GM20000 (cell line): ENCODE data around the gene GGTLC1.

ENCODE experiments used
- DNase-seq: peaks from one replicate; pipeline ENCODE4 v3.0.0; 2012; ENCODE audit warnings: low spot score
- TF ChIP-seq, protein P1 (sequence below): IDR thresholded peaks from 2 replicates; pipeline ENCODE4 v1.5.1; 2012; ENCODE audit warnings: mild to moderate bottlenecking, control low read depth; ENCODE audit errors: extremely low read depth, missing control alignments

Gene GGTLC1

DNA sequence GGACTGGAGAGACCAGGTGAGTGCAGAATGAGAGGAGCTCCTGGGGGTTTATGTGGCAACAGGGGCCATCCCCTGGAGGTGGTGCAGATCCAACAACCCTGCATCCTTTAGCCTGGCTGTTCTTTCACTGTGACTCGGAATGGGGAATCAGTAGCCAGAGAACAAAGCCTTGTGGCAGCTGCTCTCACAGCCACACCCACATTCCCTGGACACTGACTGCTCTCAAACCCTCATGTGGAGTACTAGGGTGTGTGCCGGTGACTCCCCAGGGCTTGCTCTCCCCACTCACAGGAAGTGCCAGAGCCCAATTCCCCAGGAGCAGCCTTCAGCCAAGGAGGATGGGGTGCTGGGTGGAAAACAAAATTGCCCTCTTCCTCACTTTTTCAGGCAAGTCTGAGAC lies 30.2 kb upstream of the GGTLC1 start:
- TF ChIP-seq, protein P1, sequence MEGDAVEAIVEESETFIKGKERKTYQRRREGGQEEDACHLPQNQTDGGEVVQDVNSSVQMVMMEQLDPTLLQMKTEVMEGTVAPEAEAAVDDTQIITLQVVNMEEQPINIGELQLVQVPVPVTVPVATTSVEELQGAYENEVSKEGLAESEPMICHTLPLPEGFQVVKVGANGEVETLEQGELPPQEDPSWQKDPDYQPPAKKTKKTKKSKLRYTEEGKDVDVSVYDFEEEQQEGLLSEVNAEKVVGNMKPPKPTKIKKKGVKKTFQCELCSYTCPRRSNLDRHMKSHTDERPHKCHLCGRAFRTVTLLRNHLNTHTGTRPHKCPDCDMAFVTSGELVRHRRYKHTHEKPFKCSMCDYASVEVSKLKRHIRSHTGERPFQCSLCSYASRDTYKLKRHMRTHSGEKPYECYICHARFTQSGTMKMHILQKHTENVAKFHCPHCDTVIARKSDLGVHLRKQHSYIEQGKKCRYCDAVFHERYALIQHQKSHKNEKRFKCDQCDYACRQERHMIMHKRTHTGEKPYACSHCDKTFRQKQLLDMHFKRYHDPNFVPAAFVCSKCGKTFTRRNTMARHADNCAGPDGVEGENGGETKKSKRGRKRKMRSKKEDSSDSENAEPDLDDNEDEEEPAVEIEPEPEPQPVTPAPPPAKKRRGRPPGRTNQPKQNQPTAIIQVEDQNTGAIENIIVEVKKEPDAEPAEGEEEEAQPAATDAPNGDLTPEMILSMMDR: no peak
- DNase-seq: no peak

DNA sequence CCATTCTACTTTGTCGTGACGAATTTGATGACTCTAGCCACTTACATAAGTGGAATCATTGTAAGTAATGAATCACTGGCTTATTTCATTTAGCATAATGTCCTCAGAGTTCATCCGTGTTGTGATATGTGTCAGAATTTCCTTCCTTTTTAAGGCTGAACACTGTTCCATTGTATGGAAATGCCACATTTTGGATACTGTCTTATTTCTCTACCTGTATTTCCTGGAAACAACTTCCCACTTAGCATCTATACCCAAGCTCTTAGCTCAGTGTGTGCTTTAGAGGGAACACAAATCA lies 28.8 kb upstream of the GGTLC1 start:
- DNase-seq: no peak
- TF ChIP-seq, protein P1: no peak

DNA sequence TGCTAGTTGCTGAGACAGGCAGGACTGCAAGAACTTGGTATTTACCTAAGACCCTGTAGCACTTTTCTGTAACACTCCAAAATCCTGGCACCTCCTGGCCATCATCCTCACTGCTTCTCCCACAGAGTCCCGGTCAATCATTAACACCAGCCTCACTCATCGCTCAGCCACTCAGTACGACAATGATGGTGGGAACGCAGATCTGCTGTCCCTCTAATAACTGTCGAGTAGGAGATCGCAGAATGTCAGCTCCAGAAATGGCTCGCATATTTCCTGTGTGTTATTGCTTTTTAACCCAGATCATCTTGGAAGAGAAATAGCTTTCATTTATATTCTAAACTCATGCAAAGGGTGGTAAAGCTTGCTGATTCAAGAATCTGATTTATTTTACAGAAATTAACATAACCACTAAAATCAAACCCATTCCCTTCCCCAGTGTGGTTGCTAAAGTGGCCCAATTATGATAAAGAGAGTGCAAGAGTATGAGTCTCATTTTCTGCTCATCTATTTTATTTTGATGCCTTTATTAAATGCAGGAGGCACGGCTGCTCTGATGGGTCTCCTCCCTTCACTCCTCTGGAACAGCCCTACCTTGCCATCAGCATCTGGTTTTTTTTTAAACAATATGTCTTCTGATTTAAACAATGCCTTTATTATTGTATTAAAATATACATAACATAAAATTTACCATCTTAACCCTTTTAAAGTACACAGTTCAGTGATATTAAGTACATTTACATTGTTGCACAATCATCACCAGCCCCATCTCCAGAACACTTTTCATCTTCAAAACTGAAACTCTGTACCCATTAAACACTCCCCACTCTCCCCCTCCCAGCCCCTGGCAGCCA lies 28.3 kb upstream of the GGTLC1 start:
- TF ChIP-seq, protein P1: no peak
- no peak for DNase-seq

DNA sequence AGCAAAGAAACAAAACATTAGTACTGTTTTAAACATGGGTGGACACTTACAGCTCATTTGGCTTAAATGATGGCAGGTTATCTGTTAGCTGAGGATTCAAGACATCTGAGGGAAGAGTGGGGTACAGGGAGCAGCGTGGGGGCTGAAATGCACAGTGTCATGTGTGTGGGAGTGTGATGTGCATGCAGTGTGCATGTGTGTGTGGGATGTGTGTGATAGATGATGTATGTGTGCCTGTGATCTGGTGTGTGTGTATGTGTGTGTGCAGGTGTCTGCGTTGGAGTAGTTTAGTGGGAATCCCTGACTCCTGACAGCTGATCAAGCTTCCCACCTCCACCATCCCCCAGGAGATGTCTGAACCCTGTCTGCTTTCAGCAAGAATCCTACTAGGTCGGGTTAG lies 25.4 kb upstream of the GGTLC1 start:
- no peak for DNase-seq
- TF ChIP-seq, protein P1: no peak

DNA sequence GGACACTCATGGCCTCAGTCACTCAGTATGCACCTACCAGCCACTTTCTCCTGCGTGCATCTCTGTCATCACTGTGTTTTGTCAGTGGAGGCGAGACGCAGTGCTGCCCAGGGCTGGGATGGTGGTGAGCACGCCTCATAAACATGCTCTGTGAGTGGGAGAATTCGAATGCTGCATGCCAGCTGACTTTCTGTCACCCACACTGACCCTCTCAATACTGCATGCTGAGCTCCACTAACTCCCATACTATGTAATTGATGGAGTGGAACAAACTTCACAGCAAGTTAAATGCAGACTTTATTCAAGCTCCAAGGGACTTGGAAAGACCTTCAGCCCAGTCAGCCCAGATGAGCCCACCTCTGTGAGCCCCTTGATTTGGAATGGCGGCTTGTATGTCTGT lies 22.7 kb upstream of the GGTLC1 start:
- TF ChIP-seq, protein P1: no peak
- DNase-seq: no peak

DNA sequence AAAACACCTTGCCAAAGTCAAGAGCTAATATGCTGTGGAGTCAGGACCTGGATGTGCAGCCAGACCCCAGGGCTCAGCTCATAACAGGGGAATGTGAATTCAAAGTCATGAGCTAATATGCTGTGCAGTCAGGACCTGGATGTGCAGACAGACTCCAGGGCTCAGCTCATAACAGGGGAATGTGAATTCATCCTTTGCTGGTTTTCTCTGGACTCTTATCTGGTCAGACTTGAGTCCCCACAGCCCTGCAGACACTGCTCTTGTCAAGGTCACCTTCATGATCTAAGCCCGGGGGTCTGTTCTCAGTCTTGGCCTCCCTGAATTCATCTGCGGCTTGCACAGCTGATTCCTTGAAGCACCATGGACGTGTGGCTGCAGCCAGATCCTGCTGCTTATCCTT lies 19.2 kb upstream of the GGTLC1 start:
- DNase-seq: no peak
- TF ChIP-seq, protein P1: no peak

DNA sequence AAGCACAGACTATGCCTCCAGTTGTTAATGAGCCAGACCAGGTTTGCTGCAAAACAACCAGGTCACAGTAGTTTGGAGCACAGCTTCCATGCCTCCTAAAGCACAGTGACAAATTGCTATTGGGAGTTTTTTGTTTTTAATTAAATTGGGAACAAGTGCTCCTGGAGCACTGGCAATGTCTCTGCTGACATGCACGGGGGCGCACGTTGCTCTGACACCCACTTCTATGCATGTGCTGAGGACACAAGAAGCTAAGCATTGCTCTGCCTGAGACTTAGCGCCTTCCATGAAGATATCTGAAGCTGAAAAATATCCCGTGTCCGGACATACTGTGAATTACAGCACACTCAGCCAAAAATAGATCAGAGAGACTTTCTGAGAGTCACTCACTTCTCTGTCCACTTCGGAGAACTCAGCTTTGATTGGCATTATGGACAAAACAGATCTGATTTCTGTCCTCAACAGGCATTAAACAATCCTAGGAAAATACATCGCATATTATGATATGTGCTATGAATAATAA lies 18.6 kb upstream of the GGTLC1 start:
- DNase-seq: no peak
- TF ChIP-seq, protein P1: no peak
